ENCODE results near the gene PYM1. TPM values are rescaled to one million over a fixed set of nuclear protein-coding genes. Genes with fewer than 3 reads are reported as not detected.

Gene PYM1
- total RNA-seq: 18.2 and 20.5 TPM in 2 replicates
- long read RNA-seq, transcript PYM1-201 (4 exons, 890 nt): minor isoform, 5 of 24 reads
- long read RNA-seq, transcript PYM1-202 (3 exons, 1,073 nt): major isoform, 14 of 24 reads
- long read RNA-seq, partial matches to known transcripts: 1 of 24 reads
- long read RNA-seq, other reads (novel, unspliced or antisense): 1 of 24 reads

DNA sequence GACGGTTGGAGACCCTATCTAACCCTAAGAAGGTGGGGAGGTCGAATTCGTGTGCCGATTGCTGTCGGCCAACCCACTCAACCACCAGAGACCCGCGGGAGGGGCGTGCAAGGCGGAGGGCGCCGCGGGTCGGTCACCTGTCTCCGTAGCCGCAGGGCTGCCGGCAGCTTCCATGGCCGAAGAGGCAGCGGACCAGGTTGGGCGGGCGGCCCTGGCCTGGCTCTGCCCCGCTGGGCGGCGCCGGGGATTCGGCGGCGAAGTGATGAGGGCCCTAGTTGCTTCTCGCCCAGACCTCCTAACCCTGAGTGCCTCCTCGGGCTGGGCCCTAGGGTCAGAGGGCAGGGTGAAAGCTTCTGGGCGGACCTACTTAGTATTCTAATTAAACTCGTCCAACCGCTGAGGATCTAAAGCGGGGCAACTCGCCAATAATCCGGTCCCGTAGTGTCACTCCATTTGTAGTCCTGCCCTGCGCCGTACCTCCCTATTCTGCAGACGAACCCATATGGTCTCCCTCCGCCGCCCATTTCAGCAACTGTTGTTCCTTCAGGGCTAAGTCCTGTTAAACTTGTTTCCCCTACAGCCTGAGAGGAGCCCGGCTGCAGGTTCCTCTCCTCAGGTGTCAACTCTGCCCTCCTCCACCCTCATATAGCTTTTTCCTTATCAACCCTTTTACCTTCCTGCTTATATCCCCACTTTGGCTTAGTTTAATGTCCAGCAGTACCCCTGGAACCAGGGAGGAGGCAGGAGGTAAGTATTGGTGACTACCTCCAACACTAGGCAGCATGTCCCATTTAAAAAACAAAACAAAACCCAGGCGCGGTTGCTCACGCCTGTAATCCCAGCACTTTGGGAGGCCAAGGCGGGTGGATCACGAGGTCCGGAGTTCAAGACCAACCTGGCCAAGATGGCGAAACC lies at the start of gene PYM1:
PYM1 (minus strand) TSS at position 307 of the 915 bp plus-strand sequence; CDS start at position 174, 133 bp downstream.
- Mint-ChIP-seq H3K4me1 (ENCODE audit: unreplicated experiment) (peaks cover 44% of the 10 kb centered on the region), H3K27ac (ENCODE audit: unreplicated experiment) (peak within 1 kb of the TSS; percentile 97), H3K36me3 (ENCODE audit: unreplicated experiment) (peaks cover 4% of the 10 kb centered on the region), H3K4me3 (ENCODE audit: unreplicated experiment) (peak within 1 kb of the TSS; percentile 94), H3K9me3 (ENCODE audit: unreplicated experiment) (no peaks in the 10 kb centered on the region), H3K27me3 (ENCODE audit: unreplicated experiment) (no peaks in the 10 kb centered on the region)
- peak; percentile 85 for DNase-seq (ENCODE audit: extremely low spot score, unreplicated experiment)
- TF ChIP-seq, protein P1, sequence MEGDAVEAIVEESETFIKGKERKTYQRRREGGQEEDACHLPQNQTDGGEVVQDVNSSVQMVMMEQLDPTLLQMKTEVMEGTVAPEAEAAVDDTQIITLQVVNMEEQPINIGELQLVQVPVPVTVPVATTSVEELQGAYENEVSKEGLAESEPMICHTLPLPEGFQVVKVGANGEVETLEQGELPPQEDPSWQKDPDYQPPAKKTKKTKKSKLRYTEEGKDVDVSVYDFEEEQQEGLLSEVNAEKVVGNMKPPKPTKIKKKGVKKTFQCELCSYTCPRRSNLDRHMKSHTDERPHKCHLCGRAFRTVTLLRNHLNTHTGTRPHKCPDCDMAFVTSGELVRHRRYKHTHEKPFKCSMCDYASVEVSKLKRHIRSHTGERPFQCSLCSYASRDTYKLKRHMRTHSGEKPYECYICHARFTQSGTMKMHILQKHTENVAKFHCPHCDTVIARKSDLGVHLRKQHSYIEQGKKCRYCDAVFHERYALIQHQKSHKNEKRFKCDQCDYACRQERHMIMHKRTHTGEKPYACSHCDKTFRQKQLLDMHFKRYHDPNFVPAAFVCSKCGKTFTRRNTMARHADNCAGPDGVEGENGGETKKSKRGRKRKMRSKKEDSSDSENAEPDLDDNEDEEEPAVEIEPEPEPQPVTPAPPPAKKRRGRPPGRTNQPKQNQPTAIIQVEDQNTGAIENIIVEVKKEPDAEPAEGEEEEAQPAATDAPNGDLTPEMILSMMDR (IDR thresholded peaks at IDR 0.05): no peak

DNA sequence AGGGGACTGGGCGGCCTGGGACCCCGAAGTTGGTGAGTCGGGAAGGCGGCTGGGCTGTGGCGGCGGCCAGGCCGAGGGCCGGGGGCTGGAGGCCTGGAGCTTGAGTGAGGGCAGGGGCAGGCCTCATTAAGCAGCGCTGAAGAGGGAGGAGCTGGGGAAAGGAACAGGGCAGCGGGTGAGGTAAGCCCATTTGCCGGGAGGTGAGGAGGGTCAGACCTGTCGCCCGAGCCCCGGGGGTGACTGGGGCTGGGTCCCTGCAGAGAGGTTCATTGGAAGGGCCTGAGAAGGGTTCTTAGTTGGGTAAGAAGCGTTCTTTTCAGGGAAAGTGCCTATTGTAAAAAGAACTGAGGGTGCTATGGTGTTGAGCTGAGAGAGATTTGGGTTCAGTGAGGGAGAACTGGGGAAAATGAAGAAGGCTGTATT lies 46.6 kb upstream of the PYM1 start:
- Mint-ChIP-seq H3K27me3 (ENCODE audit: unreplicated experiment) (no peaks in the 10 kb centered on the region), H3K27ac (ENCODE audit: unreplicated experiment) (no peak overlapping the region), H3K4me3 (ENCODE audit: unreplicated experiment) (no peak overlapping the region), H3K9me3 (ENCODE audit: unreplicated experiment) (no peaks in the 10 kb centered on the region), H3K36me3 (ENCODE audit: unreplicated experiment) (peaks cover 4% of the 10 kb centered on the region), H3K4me1 (ENCODE audit: unreplicated experiment) (peaks cover 10% of the 10 kb centered on the region)
- no peak for DNase-seq (ENCODE audit: extremely low spot score, unreplicated experiment)
- TF ChIP-seq, protein P1 (IDR thresholded peaks at IDR 0.05): no peak

DNA sequence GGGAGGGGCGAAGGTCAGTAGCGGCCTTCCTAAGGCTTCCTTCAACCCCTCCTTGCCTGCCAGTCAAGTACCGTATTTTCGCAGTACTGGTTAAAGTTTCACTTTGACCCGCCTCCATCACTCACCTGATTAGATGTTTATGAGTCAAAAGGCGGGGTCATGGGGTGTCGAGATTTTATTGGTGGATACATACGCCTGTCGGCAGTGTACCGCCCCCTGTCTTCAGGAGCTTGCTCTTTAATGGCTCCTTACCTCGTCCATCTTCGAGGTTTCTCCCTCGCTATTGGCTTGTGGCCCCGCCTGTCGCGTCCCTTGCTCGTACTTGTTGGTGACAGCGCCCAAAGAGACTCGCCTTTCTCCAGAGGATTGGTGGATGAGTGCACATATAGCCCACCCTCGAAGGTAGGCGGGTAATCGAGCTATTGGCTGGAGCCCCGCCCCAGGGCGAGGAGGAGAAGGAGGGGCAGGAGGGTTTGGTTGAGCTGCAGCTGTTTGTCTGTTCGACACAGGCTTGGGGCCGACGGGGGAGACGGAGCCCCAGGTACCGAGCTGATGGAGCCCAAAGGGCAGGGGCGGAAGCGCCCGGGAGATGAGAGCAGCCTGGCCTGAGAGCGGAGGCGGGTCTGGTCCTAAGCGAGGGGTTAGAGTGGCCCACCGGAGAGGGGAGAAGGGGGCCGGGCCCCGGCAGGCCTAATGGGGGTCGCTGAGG lies 46.1 kb upstream of the PYM1 start, which contains the start of gene RAB5B:
RAB5B (plus strand) TSS at position 480 of the 709 bp plus-strand sequence. CDS start 12,883 bp downstream, outside the sequence.
- no peaks in the 10 kb centered on the region for H3K27me3 Mint-ChIP-seq (ENCODE audit: unreplicated experiment)
- H3K4me3 Mint-ChIP-seq (ENCODE audit: unreplicated experiment): no peak within 1 kb of the TSS
- DNase-seq (ENCODE audit: extremely low spot score, unreplicated experiment): peak; percentile 99
- H3K9me3 Mint-ChIP-seq (ENCODE audit: unreplicated experiment): no peaks in the 10 kb centered on the region
- H3K4me1 Mint-ChIP-seq (ENCODE audit: unreplicated experiment): peaks cover 10% of the 10 kb centered on the region
- H3K27ac Mint-ChIP-seq (ENCODE audit: unreplicated experiment): no peak within 1 kb of the TSS
- H3K36me3 Mint-ChIP-seq (ENCODE audit: unreplicated experiment): no peaks in the 10 kb centered on the region
- TF ChIP-seq, protein P1 (IDR thresholded peaks at IDR 0.05): peak; percentile 50

DNA sequence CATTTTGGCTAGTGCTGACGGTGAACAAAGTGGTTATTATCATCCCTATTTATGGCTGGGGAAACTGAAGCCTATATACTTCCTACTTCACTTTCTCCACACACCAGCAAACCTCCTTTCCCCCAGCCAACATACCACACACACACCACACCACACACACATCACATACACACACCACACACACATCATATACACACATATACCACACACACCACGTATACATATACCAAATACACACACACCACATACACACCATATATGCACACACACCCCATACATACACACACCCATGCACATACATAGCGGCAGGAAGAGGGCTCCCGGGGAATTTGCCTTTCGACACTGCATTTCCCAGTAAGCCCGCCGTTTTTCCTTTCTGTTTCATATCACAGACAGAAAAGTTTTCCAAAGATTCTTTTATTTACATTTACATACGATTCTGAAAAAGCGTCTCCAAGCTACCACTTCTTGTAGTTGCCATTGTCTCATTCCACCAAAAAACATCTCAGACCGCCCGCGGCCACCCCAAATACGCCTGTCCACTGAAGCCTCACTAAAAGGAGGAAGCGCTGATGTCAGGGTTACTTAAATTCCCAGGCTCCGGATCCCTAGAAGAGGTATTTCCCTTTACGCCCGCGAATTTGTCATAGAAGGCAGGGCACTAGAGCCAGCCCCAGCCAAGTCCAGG lies 45.4 kb upstream of the PYM1 start:
- Mint-ChIP-seq H3K4me1 (ENCODE audit: unreplicated experiment) (peaks cover 10% of the 10 kb centered on the region), H3K9me3 (ENCODE audit: unreplicated experiment) (no peaks in the 10 kb centered on the region), H3K27me3 (ENCODE audit: unreplicated experiment) (no peaks in the 10 kb centered on the region), H3K36me3 (ENCODE audit: unreplicated experiment) (no peaks in the 10 kb centered on the region), H3K4me3 (ENCODE audit: unreplicated experiment) (no peak overlapping the region), H3K27ac (ENCODE audit: unreplicated experiment) (no peak overlapping the region)
- TF ChIP-seq, protein P1 (IDR thresholded peaks at IDR 0.05): no peak
- no peak for DNase-seq (ENCODE audit: extremely low spot score, unreplicated experiment)
